Right lobe of liver (tissue), 6 donors: ENCODE results near the gene CDH13. TPM values are rescaled to one million over a fixed set of nuclear protein-coding genes. Genes with fewer than 3 reads are reported as not detected.

Experiments
- ATAC-seq, 4 donors: fragments of 200-7000 bp; cut with Tn5 transposase; one replicate each; pipeline ENCODE4 v1.9.1; 2020; ENCODE audit warnings: mild to moderate bottlenecking in 4 of 4, moderate library complexity in 4 of 4
- DNase-seq, 3 donors: peaks; one replicate each; pipeline ENCODE4 v3.0.0-alpha.2; 2020
- H3K27ac ChIP-seq, 3 donors: fragments of 200-600 bp; one replicate each; pipeline ENCODE4 v1.8.0; 2022
- H3K27me3 ChIP-seq, 2 donors: fragments of 200-600 bp; one replicate each; pipeline ENCODE4 v1.8.0; 2022
- H3K36me3 ChIP-seq, 4 donors: fragments of 200-600 bp; sonication (generic) in 1 of 4; one replicate each; pipeline versions ENCODE4 v1.5.1 to v1.8.0; 2017 to 2022; ENCODE audit warnings: control low read depth in 1 of 4
- H3K4me1 ChIP-seq, 4 donors: fragments of 200-600 bp; sonication (generic) in 1 of 4; one replicate each; pipeline versions ENCODE4 v1.5.1 to v1.8.0; 2017 to 2022; ENCODE audit warnings: control low read depth in 1 of 4
- H3K4me3 ChIP-seq, 3 donors: fragments of 200-600 bp; one replicate each; pipeline ENCODE4 v1.8.0; 2022
- H3K9me3 ChIP-seq, 4 donors: fragments of 200-600 bp; sonication (generic) in 1 of 4; one replicate each; pipeline versions ENCODE4 v1.5.1 to v1.8.0; 2017 to 2022; ENCODE audit warnings: control low read depth in 1 of 4
- CTCF ChIP-seq, 4 donors: fragments of 200-600 bp in 3 of 4; fragments of 450-650 bp in 1 of 4; IDR thresholded peaks; one replicate each; pipeline versions ENCODE4 v1.5.1 to v1.8.0; 2016 to 2022; ENCODE audit warnings: antibody characterized with exemption in 4 of 4, mild to moderate bottlenecking in 2 of 4
- POLR2A ChIP-seq: fragments of 450-650 bp; IDR thresholded peaks from one replicate; pipeline ENCODE4 v1.6.1; 2017; ENCODE audit warnings: antibody characterized with exemption, mild to moderate bottlenecking
- WGBS: methylation state at CpG from one replicate; pipeline ENCODE4 v1.1.6; 2018; ENCODE audit warnings: low coverage, low lambda C conversion rate; ENCODE audit not compliant: insufficient coverage; ENCODE audit errors: missing lambda C conversion rate; 5-methylcytosine and 5-hydroxymethylcytosine counted together
- intact Hi-C, 2 donors: fragments of 100-400 bp; cut with DNase I; formaldehyde crosslinking; loops; one replicate each; pipeline versions ENCODE4 v1.11.2 to v1.14.1; 2022
- total RNA-seq, 6 experiments: library from RNA; depleted of rRNA in 2 of 6; stranded (reverse); fragments of >200 nt in 2 of 6; fragmentation: NEBNext Ultra II Directional in 3 of 6; extraction: Animal tissue kit (Norgen Biotek cat#: 25700) in 3 of 6; gene quantifications; one replicate each; pipeline versions ENCODE4 v1.1.0 to v1.2.4, GENCODE V29; 2016 to 2023
- donor health status: DM: no; HTN: yes; CAD: no.
- donor health status: DM: no; HTN: no; CAD: no.
- donor health status: DM: no; HTN: no; CAD: no.
- donor health status: DM: no; HTN: yes; CAD: no.
- donor health status: DM: no; HTN: yes; CAD: no.

The CDH13 gene
- total RNA-seq, 6 experiments from 2014 or later = 0.13 to 4.6 (median 0.49) TPM

- Histone ChIP-seq H3K4me3 (no peak overlapping the region), H3K27ac (no peak overlapping the region), H3K9me3 (no peaks in the 10 kb centered on the region), H3K27me3 (no peaks in the 10 kb centered on the region), H3K4me1 (no peaks in the 10 kb centered on the region), H3K36me3 (no peaks in the 10 kb centered on the region)
- 64% methylated on average over 9 of the region's 9 CpGs for WGBS
- TF ChIP-seq POLR2A (no peak), CTCF (IDR thresholded peaks at IDR 0.05) (no peak)
- ATAC-seq (no peak), DNase-seq (no peak)
- intact Hi-C loops = no loop called here
Observed at GRCh38 chr16:83420206-83420760, 793.5 kb downstream of the CDH13 start.

GRCh38 chr16:83433201-83433600 lies 806.4 kb downstream of the CDH13 start:
- no peak overlapping the region for H3K4me3 ChIP-seq
- whole genome bisulfite sequencing = 40% methylated on average over 2 of the region's 3 CpGs
- H3K27ac ChIP-seq = no peak overlapping the region
- no peaks in the 10 kb centered on the region for H3K4me1 ChIP-seq
- TF ChIP-seq POLR2A = no peak
- TF ChIP-seq CTCF (IDR thresholded peaks at IDR 0.05) = no peak
- no peaks in the 10 kb centered on the region for H3K9me3 ChIP-seq
- no peak for ATAC-seq
- intact Hi-C loops = no loop called here
- no peak for DNase-seq
- no peaks in the 10 kb centered on the region for H3K36me3 ChIP-seq
- H3K27me3 ChIP-seq = no peaks in the 10 kb centered on the region

- no peaks in the 10 kb centered on the region for H3K36me3 ChIP-seq
- TF ChIP-seq POLR2A = no peak
- H3K9me3 ChIP-seq = no peaks in the 10 kb centered on the region
- no peak for DNase-seq
- H3K4me1 ChIP-seq = no peaks in the 10 kb centered on the region
- ATAC-seq = no peak
- intact Hi-C loops = no loop called here
- no peak overlapping the region for H3K4me3 ChIP-seq
- 76% methylated on average over 7 of the region's 7 CpGs for WGBS
- H3K27me3 ChIP-seq = no peaks in the 10 kb centered on the region
- H3K27ac ChIP-seq = no peak overlapping the region
Observed at GRCh38 chr16:83437036-83437435, 810.3 kb downstream of the CDH13 start.

GRCh38 chr16:83438326-83438725 lies 811.6 kb downstream of the CDH13 start:
- Histone ChIP-seq H3K4me3 (no peak overlapping the region), H3K27me3 (no peaks in the 10 kb centered on the region), H3K36me3 (no peaks in the 10 kb centered on the region), H3K27ac (no peak overlapping the region), H3K4me1 (no peaks in the 10 kb centered on the region), H3K9me3 (no peaks in the 10 kb centered on the region)
- 79% methylated on average over 3 of the region's 3 CpGs for WGBS
- DNase-seq (no peak), ATAC-seq (no peak)
- intact Hi-C loops = no loop called here
- TF ChIP-seq POLR2A (no peak), CTCF (IDR thresholded peaks at IDR 0.05) (no peak)

GRCh38 chr16:83439412-83439811 lies 812.6 kb downstream of the CDH13 start:
- 52% methylated on average over 3 of the region's 6 CpGs for WGBS
- no peak overlapping the region for H3K4me3 ChIP-seq
- no peaks in the 10 kb centered on the region for H3K9me3 ChIP-seq
- DNase-seq = no peak
- intact Hi-C loops = no loop called here
- ATAC-seq = no peak
- H3K4me1 ChIP-seq = no peaks in the 10 kb centered on the region
- no peak for TF ChIP-seq CTCF (IDR thresholded peaks at IDR 0.05)
- H3K36me3 ChIP-seq = no peaks in the 10 kb centered on the region
- no peaks in the 10 kb centered on the region for H3K27me3 ChIP-seq
- H3K27ac ChIP-seq = no peak overlapping the region
